Inflammatory macrophage (primary cell): ENCODE results near the gene TIMP2.
"Not testable (repeated sequence)": the region's sequence is repeated elsewhere in the genome, so short reads cannot be mapped to it uniquely, and the experiment has no call there.

Experiments used
- DNase-seq, 2 donors: peaks; one replicate each; pipeline ENCODE4 v3.0.0-alpha.2; 2020 to 2022

Gene TIMP2

GRCh38 chr17:78904371-78904770, 20.8 kb downstream of the TIMP2 start:
- no peak for DNase-seq

- peak in 1 of 2 donors; percentile 43 for DNase-seq
Measured at GRCh38 chr17:78903101-78903779, 21.9 kb downstream of the TIMP2 start, which contains the start of gene CEP295NL. CEP295NL (minus strand) TSS chr17:78903201; CDS start chr17:78901828, 1,373 bp downstream.

- DNase-seq = not testable (repeated sequence)
Measured at GRCh38 chr17:78902231-78902630, 23.0 kb downstream of the TIMP2 start.

GRCh38 chr17:78901806-78902205, 23.4 kb downstream of the TIMP2 start:
- no peak for DNase-seq

- DNase-seq = no peak
Measured at GRCh38 chr17:78900816-78901215, 24.4 kb downstream of the TIMP2 start.

- DNase-seq = no peak
Measured at GRCh38 chr17:78899361-78900260, 25.6 kb downstream of the TIMP2 start.

- DNase-seq = no peak
Measured at GRCh38 chr17:78898947-78899346, 26.2 kb downstream of the TIMP2 start.

- DNase-seq = no peak
Measured at GRCh38 chr17:78898075-78898836, 26.9 kb downstream of the TIMP2 start.

- DNase-seq = no peak
Measured at GRCh38 chr17:78897664-78898047, 27.5 kb downstream of the TIMP2 start.

- no peak for DNase-seq
Measured at GRCh38 chr17:78896834-78897663, 28.1 kb downstream of the TIMP2 start.

- DNase-seq = no peak
Measured at GRCh38 chr17:78896091-78896833, 28.9 kb downstream of the TIMP2 start.

- no peak for DNase-seq
Measured at GRCh38 chr17:78895322-78895721, 29.9 kb downstream of the TIMP2 start.

GRCh38 chr17:78893684-78894083, 31.5 kb downstream of the TIMP2 start:
- DNase-seq = no peak

GRCh38 chr17:78892936-78893379, 32.2 kb downstream of the TIMP2 start:
- DNase-seq = peak in 1 of 2 donors; percentile 30

GRCh38 chr17:78892520-78892919, 32.7 kb downstream of the TIMP2 start:
- DNase-seq = no peak

- DNase-seq = no peak
Measured at GRCh38 chr17:78892062-78892456, 33.1 kb downstream of the TIMP2 start.

- peak; percentile 22 to 44 for DNase-seq
Measured at GRCh38 chr17:78891406-78892061, 33.7 kb downstream of the TIMP2 start.

- peak; percentile 95 to 97 for DNase-seq
Measured at GRCh38 chr17:78890498-78890897, 34.7 kb downstream of the TIMP2 start.

GRCh38 chr17:78890096-78890495, 35.1 kb downstream of the TIMP2 start:
- DNase-seq = not testable (repeated sequence)

GRCh38 chr17:78889531-78889930, 35.7 kb downstream of the TIMP2 start:
- peak; percentile 80 to 92 for DNase-seq
